Measurements from ENCODE around the gene GPR32.

The GPR32 gene

GRCh38 chr19:50776131-50776530 is 5.9 kb downstream of the GPR32 start:
- Histone ChIP-seq H4K91ac (ENCODE audit: low read depth, low read length) (no peak overlapping the region), H2BK12ac (ENCODE audit: low read length) (no peak overlapping the region)
- no CpG with 5 or more reads among the region's 5 CpGs for WGBS (ENCODE audit: extremely low coverage, insufficient coverage, insufficient read length)

GRCh38 chr19:50777261-50777660 is 7.0 kb downstream of the GPR32 start:
- Histone ChIP-seq H3K79me2 (ENCODE audit: control insufficient read depth, insufficient read depth, low read length, poor library complexity) (no peaks in the 10 kb centered on the region), H4K91ac (ENCODE audit: low read depth, low read length) (no peak overlapping the region), H2BK120ac (ENCODE audit: insufficient read depth, low read length, poor library complexity) (no peak overlapping the region), H3K36me3 (ENCODE audit: control insufficient read depth in 1 of 2, insufficient read depth in 2 of 2, low read length in 2 of 2) (no peaks in the 10 kb centered on the region), H2BK12ac (ENCODE audit: low read length) (no peak overlapping the region), H2AFZ (ENCODE audit: insufficient read depth, low read length, poor library complexity) (no peak overlapping the region), H4K8ac (ENCODE audit: low read depth, low read length) (no peak overlapping the region), H3K4me2 (ENCODE audit: low read length) (no peak overlapping the region), H3K18ac (ENCODE audit: low read length) (no peak overlapping the region), H4K12ac (ENCODE audit: low read depth, low read length) (no peak overlapping the region), H3K9me3 (ENCODE audit: insufficient read depth, low read depth, low read length) (no peaks in the 10 kb centered on the region), H3K9ac (ENCODE audit: low read length) (no peak overlapping the region), H3K27ac (ENCODE audit: low read depth, low read length) (peak overlapping the region; percentile 42), H3K23ac (ENCODE audit: low read length) (no peak overlapping the region), H2AK5ac (ENCODE audit: low read length) (no peak overlapping the region), H3K14ac (ENCODE audit: low read length) (no peak overlapping the region), H2BK5ac (ENCODE audit: low read depth, low read length, poor library complexity) (no peak overlapping the region), H3K79me1 (ENCODE audit: low read length) (peaks cover 11% of the 10 kb centered on the region), H3K4ac (ENCODE audit: low read depth, low read length) (no peak overlapping the region), H3K4me3 (ENCODE audit: low read depth, low read length) (no peak overlapping the region), H3K27me3 (ENCODE audit: insufficient read depth, low read length) (no peaks in the 10 kb centered on the region), H3K4me1 (ENCODE audit: control insufficient read depth in 1 of 2, insufficient read depth in 2 of 2, low read length in 2 of 2) (peaks cover 9 to 18% of the 10 kb centered on the region in 2 experiments)
- no peak for DNase-seq
- 100% methylated on average over 1 of the region's 4 CpGs for WGBS (ENCODE audit: extremely low coverage, insufficient coverage, insufficient read length)

More at GRCh38 chr19:50776131-50776530, 5.9 kb downstream of the GPR32 start:
- peak; percentile 82 to 90 for DNase-seq
- H3K9me3 ChIP-seq (ENCODE audit: insufficient read depth, low read depth, low read length), result no peaks in the 10 kb centered on the region
- no peak overlapping the region for H2BK120ac ChIP-seq (ENCODE audit: insufficient read depth, low read length, poor library complexity)
- no peak overlapping the region for H3K4me3 ChIP-seq (ENCODE audit: low read depth, low read length)
- H3K4me2 ChIP-seq (ENCODE audit: low read length), result no peak overlapping the region
- H3K4ac ChIP-seq (ENCODE audit: low read depth, low read length), result no peak overlapping the region
- no peak overlapping the region for H3K27ac ChIP-seq (ENCODE audit: low read depth, low read length)
- H3K9ac ChIP-seq (ENCODE audit: low read length), result no peak overlapping the region
- H3K4me1 ChIP-seq (ENCODE audit: control insufficient read depth in 1 of 2, insufficient read depth in 2 of 2, low read length in 2 of 2), result peaks cover 9 to 18% of the 10 kb centered on the region in 2 experiments
- no peaks in the 10 kb centered on the region for H3K27me3 ChIP-seq (ENCODE audit: insufficient read depth, low read length)
- no peak overlapping the region for H2BK5ac ChIP-seq (ENCODE audit: low read depth, low read length, poor library complexity)
- no peak overlapping the region for H2AFZ ChIP-seq (ENCODE audit: insufficient read depth, low read length, poor library complexity)
- H2AK5ac ChIP-seq (ENCODE audit: low read length), result no peak overlapping the region
- no peak overlapping the region for H4K8ac ChIP-seq (ENCODE audit: low read depth, low read length)
- no peaks in the 10 kb centered on the region for H3K36me3 ChIP-seq (ENCODE audit: control insufficient read depth in 1 of 2, insufficient read depth in 2 of 2, low read length in 2 of 2)
- H3K23ac ChIP-seq (ENCODE audit: low read length), result no peak overlapping the region
- no peaks in the 10 kb centered on the region for H3K79me2 ChIP-seq (ENCODE audit: control insufficient read depth, insufficient read depth, low read length, poor library complexity)
- H3K18ac ChIP-seq (ENCODE audit: low read length), result no peak overlapping the region
- H4K12ac ChIP-seq (ENCODE audit: low read depth, low read length), result no peak overlapping the region
- H3K79me1 ChIP-seq (ENCODE audit: low read length), result peaks cover 11% of the 10 kb centered on the region
- no peak overlapping the region for H3K14ac ChIP-seq (ENCODE audit: low read length)

- no peak overlapping the region for H3K4ac ChIP-seq (ENCODE audit: low read depth, low read length)
- H3K23ac ChIP-seq (ENCODE audit: low read length), result no peak overlapping the region
- no peak overlapping the region for H3K9ac ChIP-seq (ENCODE audit: low read length)
- peak overlapping the region; percentile 20 for H3K4me2 ChIP-seq (ENCODE audit: low read length)
- H3K14ac ChIP-seq (ENCODE audit: low read length), result no peak overlapping the region
- peaks cover 9 to 21% of the 10 kb centered on the region in 2 experiments for H3K4me1 ChIP-seq (ENCODE audit: control insufficient read depth in 1 of 2, insufficient read depth in 2 of 2, low read length in 2 of 2)
- WGBS (ENCODE audit: extremely low coverage, insufficient coverage, insufficient read length), result no CpG with 5 or more reads among the region's 30 CpGs
- H3K9me3 ChIP-seq (ENCODE audit: insufficient read depth, low read depth, low read length), result no peaks in the 10 kb centered on the region
- peak; percentile 86 to 89 for DNase-seq
- peak overlapping the region; percentile 60 for H4K91ac ChIP-seq (ENCODE audit: low read depth, low read length)
- H3K79me2 ChIP-seq (ENCODE audit: control insufficient read depth, insufficient read depth, low read length, poor library complexity), result no peaks in the 10 kb centered on the region
- peak overlapping the region; percentile 42 for H3K27ac ChIP-seq (ENCODE audit: low read depth, low read length)
- H2AK5ac ChIP-seq (ENCODE audit: low read length), result no peak overlapping the region
- no peak overlapping the region for H4K12ac ChIP-seq (ENCODE audit: low read depth, low read length)
- H3K18ac ChIP-seq (ENCODE audit: low read length), result peak overlapping the region; percentile 42
- no peaks in the 10 kb centered on the region for H3K36me3 ChIP-seq (ENCODE audit: control insufficient read depth in 1 of 2, insufficient read depth in 2 of 2, low read length in 2 of 2)
- peak overlapping the region; percentile 29 for H2BK5ac ChIP-seq (ENCODE audit: low read depth, low read length, poor library complexity)
- no peak overlapping the region for H3K4me3 ChIP-seq (ENCODE audit: low read depth, low read length)
- H3K79me1 ChIP-seq (ENCODE audit: low read length), result peaks cover 11% of the 10 kb centered on the region
- peak overlapping the region; percentile 12 for H2BK12ac ChIP-seq (ENCODE audit: low read length)
- H2AFZ ChIP-seq (ENCODE audit: insufficient read depth, low read length, poor library complexity), result no peak overlapping the region
- H2BK120ac ChIP-seq (ENCODE audit: insufficient read depth, low read length, poor library complexity), result peak overlapping the region; percentile 65
- peak overlapping the region; percentile 26 for H4K8ac ChIP-seq (ENCODE audit: low read depth, low read length)
- no peaks in the 10 kb centered on the region for H3K27me3 ChIP-seq (ENCODE audit: insufficient read depth, low read length)
Measured at GRCh38 chr19:50777830-50778303, 7.6 kb downstream of the GPR32 start.

GRCh38 chr19:50778906-50779430 is 8.7 kb downstream of the GPR32 start:
- peaks cover 15 to 26% of the 10 kb centered on the region in 2 experiments for H3K4me1 ChIP-seq (ENCODE audit: control insufficient read depth in 1 of 2, insufficient read depth in 2 of 2, low read length in 2 of 2)
- no peak overlapping the region for H3K23ac ChIP-seq (ENCODE audit: low read length)
- H4K8ac ChIP-seq (ENCODE audit: low read depth, low read length), result no peak overlapping the region
- H2BK120ac ChIP-seq (ENCODE audit: insufficient read depth, low read length, poor library complexity), result no peak overlapping the region
- H3K14ac ChIP-seq (ENCODE audit: low read length), result no peak overlapping the region
- WGBS (ENCODE audit: extremely low coverage, insufficient coverage, insufficient read length), result no CpG with 5 or more reads among the region's 7 CpGs
- no peaks in the 10 kb centered on the region for H3K27me3 ChIP-seq (ENCODE audit: insufficient read depth, low read length)
- H2AFZ ChIP-seq (ENCODE audit: insufficient read depth, low read length, poor library complexity), result no peak overlapping the region
- no peaks in the 10 kb centered on the region for H3K79me2 ChIP-seq (ENCODE audit: control insufficient read depth, insufficient read depth, low read length, poor library complexity)
- no peaks in the 10 kb centered on the region for H3K9me3 ChIP-seq (ENCODE audit: insufficient read depth, low read depth, low read length)
- DNase-seq, result peak in 1 of 2 donors; percentile 53
- H3K18ac ChIP-seq (ENCODE audit: low read length), result no peak overlapping the region
- no peak overlapping the region for H3K4ac ChIP-seq (ENCODE audit: low read depth, low read length)
- H2AK5ac ChIP-seq (ENCODE audit: low read length), result no peak overlapping the region
- H2BK5ac ChIP-seq (ENCODE audit: low read depth, low read length, poor library complexity), result no peak overlapping the region
- H2BK12ac ChIP-seq (ENCODE audit: low read length), result no peak overlapping the region
- peaks cover 15% of the 10 kb centered on the region for H3K79me1 ChIP-seq (ENCODE audit: low read length)
- peak overlapping the region; percentile 21 for H4K91ac ChIP-seq (ENCODE audit: low read depth, low read length)
- peak overlapping the region; percentile 48 for H3K27ac ChIP-seq (ENCODE audit: low read depth, low read length)
- H3K9ac ChIP-seq (ENCODE audit: low read length), result no peak overlapping the region
- H3K36me3 ChIP-seq (ENCODE audit: control insufficient read depth in 1 of 2, insufficient read depth in 2 of 2, low read length in 2 of 2), result no peaks in the 10 kb centered on the region
- H4K12ac ChIP-seq (ENCODE audit: low read depth, low read length), result no peak overlapping the region
- H3K4me2 ChIP-seq (ENCODE audit: low read length), result no peak overlapping the region
- H3K4me3 ChIP-seq (ENCODE audit: low read depth, low read length), result no peak overlapping the region

All from trophoblast cell (in vitro differentiated cells and primary cell).